NCI-H128 (cell line): Measurements from ENCODE around the gene CBY1.
"Not testable (repeated sequence)": the region's sequence is repeated elsewhere in the genome, so short reads cannot be mapped to it uniquely, and the experiment has no call there.

ENCODE experiments used
- DNase-seq: peaks from one replicate; lab custom pipeline; 2025; ENCODE audit not compliant: unreplicated experiment; lab: John Stamatoyannopoulos, UW

The CBY1 gene

GRCh38 chr22:38656256-38657044 is at the start of gene CBY1, which contains the start of gene FAM227A:
TSS of gene CBY1 (plus strand) at chr22:38656638. CDS start at chr22:38668055, 11,417 bp downstream.
TSS of gene FAM227A (minus strand) at chr22:38656392. CDS start at chr22:38650168, 6,224 bp downstream.
- DNase-seq: peak; percentile 74

GRCh38 chr22:38607680-38608079 is 48.8 kb upstream of the CBY1 start:
- DNase-seq: no peak

- DNase-seq: no peak
Observed at GRCh38 chr22:38608992-38609750, 47.3 kb upstream of the CBY1 start.

- DNase-seq: no peak
Observed at GRCh38 chr22:38610234-38610633, 46.2 kb upstream of the CBY1 start.

- no peak for DNase-seq
Observed at GRCh38 chr22:38611559-38611958, 44.9 kb upstream of the CBY1 start.

GRCh38 chr22:38612217-38613006 is 44.0 kb upstream of the CBY1 start:
- DNase-seq: no peak

- no peak for DNase-seq
Observed at GRCh38 chr22:38613588-38613987, 42.9 kb upstream of the CBY1 start.

GRCh38 chr22:38614332-38615063 is 41.9 kb upstream of the CBY1 start:
- DNase-seq: no peak

GRCh38 chr22:38615064-38615405 is 41.4 kb upstream of the CBY1 start:
- not testable (repeated sequence) for DNase-seq

- DNase-seq: no peak
Observed at GRCh38 chr22:38618258-38618657, 38.2 kb upstream of the CBY1 start.

- DNase-seq: no peak
Observed at GRCh38 chr22:38618682-38619081, 37.8 kb upstream of the CBY1 start.

GRCh38 chr22:38623351-38623750 is 33.1 kb upstream of the CBY1 start:
- DNase-seq: no peak

GRCh38 chr22:38628444-38628843 is 28.0 kb upstream of the CBY1 start:
- DNase-seq: no peak

- no peak for DNase-seq
Observed at GRCh38 chr22:38629108-38629507, 27.3 kb upstream of the CBY1 start.

- no peak for DNase-seq
Observed at GRCh38 chr22:38631724-38632123, 24.7 kb upstream of the CBY1 start.

- DNase-seq: no peak
Observed at GRCh38 chr22:38632528-38632927, 23.9 kb upstream of the CBY1 start.

- no peak for DNase-seq
Observed at GRCh38 chr22:38638216-38638615, 18.2 kb upstream of the CBY1 start.

GRCh38 chr22:38638728-38639127 is 17.7 kb upstream of the CBY1 start:
- no peak for DNase-seq

- no peak for DNase-seq
Observed at GRCh38 chr22:38641476-38642040, 14.9 kb upstream of the CBY1 start.

GRCh38 chr22:38644245-38644644 is 12.2 kb upstream of the CBY1 start:
- DNase-seq: not testable (repeated sequence)
